Adipocyte (in vitro differentiated cells): ENCODE results near the gene EHMT1.

Source experiments
- DNase-seq: peaks from one replicate; pipeline ENCODE4 v3.0.0-alpha.2; 2015; ENCODE audit warnings: low read depth
- H3K27me3 ChIP-seq: replicated peaks from 2 replicates; pipeline ENCODE4 v1.7.0; 2013; ENCODE audit warnings: mild to moderate bottlenecking, low read length, moderate library complexity; ENCODE audit not compliant: control insufficient read depth, insufficient read depth
- H3K36me3 ChIP-seq: 2 replicates; pipeline ENCODE4 v1.7.0; 2013; ENCODE audit warnings: low read length, mild to moderate bottlenecking, moderate library complexity; ENCODE audit not compliant: control insufficient read depth, insufficient read depth, severe bottlenecking
- H3K4me1 ChIP-seq: 2 replicates; pipeline ENCODE4 v1.7.0; 2013; ENCODE audit warnings: mild to moderate bottlenecking, low read length, moderate library complexity; ENCODE audit not compliant: control insufficient read depth, insufficient read depth
- H3K4me3 ChIP-seq: 2 replicates; pipeline ENCODE4 v1.7.0; 2013; ENCODE audit warnings: mild to moderate bottlenecking, low read length, moderate library complexity
- H3K9ac ChIP-seq: 2 replicates; pipeline ENCODE4 v1.7.0; 2013; ENCODE audit warnings: mild to moderate bottlenecking, low read length, moderate library complexity
- H3K9me3 ChIP-seq: 2 replicates; pipeline ENCODE4 v1.7.0; 2013; ENCODE audit warnings: mild to moderate bottlenecking, low read length, moderate library complexity; ENCODE audit not compliant: control insufficient read depth

EHMT1 gene

GRCh38 chr9:137750566-137750965 lies 131.8 kb downstream of the EHMT1 start:
- H3K4me3 ChIP-seq = no peak overlapping the region
- peaks cover 13% of the 10 kb centered on the region for H3K4me1 ChIP-seq
- no peak overlapping the region for H3K9ac ChIP-seq
- no peaks in the 10 kb centered on the region for H3K27me3 ChIP-seq
- peaks cover 47% of the 10 kb centered on the region for H3K36me3 ChIP-seq
- no peak for DNase-seq
- H3K9me3 ChIP-seq = peaks cover 3% of the 10 kb centered on the region

GRCh38 chr9:137751616-137752015 lies 132.8 kb downstream of the EHMT1 start:
- Histone ChIP-seq H3K4me3 (no peak overlapping the region), H3K27me3 (no peaks in the 10 kb centered on the region), H3K4me1 (peaks cover 16% of the 10 kb centered on the region), H3K9ac (no peak overlapping the region), H3K9me3 (peaks cover 5% of the 10 kb centered on the region), H3K36me3 (peaks cover 48% of the 10 kb centered on the region)
- DNase-seq = no peak

- no peaks in the 10 kb centered on the region for H3K27me3 ChIP-seq
- no peak for DNase-seq
- H3K36me3 ChIP-seq = peaks cover 50% of the 10 kb centered on the region
- no peak overlapping the region for H3K4me3 ChIP-seq
- H3K9ac ChIP-seq = no peak overlapping the region
- H3K9me3 ChIP-seq = peaks cover 5% of the 10 kb centered on the region
- H3K4me1 ChIP-seq = peaks cover 16% of the 10 kb centered on the region
Measured at GRCh38 chr9:137752426-137752825, 133.6 kb downstream of the EHMT1 start.

GRCh38 chr9:137753192-137753765 lies 134.5 kb downstream of the EHMT1 start:
- H3K27me3 ChIP-seq = no peaks in the 10 kb centered on the region
- H3K9me3 ChIP-seq = peaks cover 5% of the 10 kb centered on the region
- peaks cover 58% of the 10 kb centered on the region for H3K36me3 ChIP-seq
- peaks cover 16% of the 10 kb centered on the region for H3K4me1 ChIP-seq
- H3K9ac ChIP-seq = no peak overlapping the region
- DNase-seq = no peak
- H3K4me3 ChIP-seq = no peak overlapping the region

- DNase-seq = no peak
- Histone ChIP-seq H3K4me1 (peaks cover 10% of the 10 kb centered on the region), H3K4me3 (no peak overlapping the region), H3K27me3 (no peaks in the 10 kb centered on the region), H3K9ac (no peak overlapping the region), H3K9me3 (peaks cover 5% of the 10 kb centered on the region), H3K36me3 (peaks cover 65% of the 10 kb centered on the region)
Measured at GRCh38 chr9:137755261-137755927, 136.6 kb downstream of the EHMT1 start.

- Histone ChIP-seq H3K9ac (no peak overlapping the region), H3K4me3 (no peak overlapping the region), H3K9me3 (peaks cover 5% of the 10 kb centered on the region), H3K36me3 (peaks cover 62% of the 10 kb centered on the region), H3K27me3 (no peaks in the 10 kb centered on the region), H3K4me1 (peaks cover 12% of the 10 kb centered on the region)
- no peak for DNase-seq
Measured at GRCh38 chr9:137756045-137756744, 137.4 kb downstream of the EHMT1 start.

GRCh38 chr9:137757139-137757538 lies 138.3 kb downstream of the EHMT1 start:
- Histone ChIP-seq H3K4me1 (peaks cover 12% of the 10 kb centered on the region), H3K9me3 (peaks cover 5% of the 10 kb centered on the region), H3K36me3 (peaks cover 58% of the 10 kb centered on the region), H3K4me3 (no peak overlapping the region), H3K9ac (no peak overlapping the region), H3K27me3 (no peaks in the 10 kb centered on the region)
- DNase-seq = no peak

GRCh38 chr9:137757613-137758029 lies 138.8 kb downstream of the EHMT1 start:
- Histone ChIP-seq H3K9me3 (peaks cover 5% of the 10 kb centered on the region), H3K36me3 (peaks cover 54% of the 10 kb centered on the region), H3K4me3 (no peak overlapping the region), H3K9ac (no peak overlapping the region), H3K4me1 (peaks cover 16% of the 10 kb centered on the region), H3K27me3 (no peaks in the 10 kb centered on the region)
- peak; percentile 62 for DNase-seq

- peaks cover 55% of the 10 kb centered on the region for H3K36me3 ChIP-seq
- no peak overlapping the region for H3K4me3 ChIP-seq
- no peak overlapping the region for H3K9ac ChIP-seq
- no peaks in the 10 kb centered on the region for H3K27me3 ChIP-seq
- no peak for DNase-seq
- H3K9me3 ChIP-seq = peaks cover 5% of the 10 kb centered on the region
- peaks cover 17% of the 10 kb centered on the region for H3K4me1 ChIP-seq
Measured at GRCh38 chr9:137758067-137758466, 139.3 kb downstream of the EHMT1 start.

- peaks cover 17% of the 10 kb centered on the region for H3K4me1 ChIP-seq
- no peak overlapping the region for H3K9ac ChIP-seq
- peaks cover 61% of the 10 kb centered on the region for H3K36me3 ChIP-seq
- DNase-seq = no peak
- H3K9me3 ChIP-seq = peaks cover 5% of the 10 kb centered on the region
- H3K4me3 ChIP-seq = no peak overlapping the region
- H3K27me3 ChIP-seq = no peaks in the 10 kb centered on the region
Measured at GRCh38 chr9:137759117-137759516, 140.3 kb downstream of the EHMT1 start.

GRCh38 chr9:137759649-137760321 lies 141.0 kb downstream of the EHMT1 start:
- no peak for DNase-seq
- H3K4me1 ChIP-seq = peaks cover 17% of the 10 kb centered on the region
- H3K27me3 ChIP-seq = no peaks in the 10 kb centered on the region
- H3K4me3 ChIP-seq = no peak overlapping the region
- H3K36me3 ChIP-seq = peaks cover 60% of the 10 kb centered on the region
- peaks cover 5% of the 10 kb centered on the region for H3K9me3 ChIP-seq
- peak overlapping the region; percentile 48 for H3K9ac ChIP-seq
